HTERT RPE-1 (cell line): ENCODE measurements around the gene IL12RB1.
"Not testable (repeated sequence)": the region's sequence is repeated elsewhere in the genome, so short reads cannot be mapped to it uniquely, and the experiment has no call there.

ENCODE experiments used
- in situ Hi-C: fragments of 300-500 bp; cut with MboI; formaldehyde crosslinking; loops from 4 replicates; pipeline ENCODE4 v1.14.3; 2020; ENCODE audit warnings: low sequenced_read_pairs

The IL12RB1 gene

DNA sequence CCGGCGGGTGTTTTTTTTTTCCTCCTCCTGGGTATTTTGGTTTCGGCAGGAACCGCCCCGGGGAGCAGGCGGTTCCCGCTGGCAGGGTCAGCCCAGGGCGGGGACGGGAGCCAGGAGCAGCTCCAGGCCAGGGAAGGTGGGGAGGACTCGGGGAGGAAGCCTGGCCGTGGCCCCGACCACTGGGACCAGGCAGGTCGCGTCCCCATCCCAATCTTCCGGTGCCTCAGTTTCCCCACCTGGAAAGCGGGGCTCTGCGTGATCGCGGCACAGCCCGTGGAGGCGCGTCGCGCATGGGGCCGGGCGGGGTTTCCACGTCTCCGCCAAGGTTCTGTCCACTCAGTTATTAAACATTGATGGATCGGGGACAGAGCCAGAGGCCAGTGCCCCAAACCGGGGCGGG lies 34.8 kb downstream of the IL12RB1 start:
- in situ Hi-C loops, result no loop called here

DNA sequence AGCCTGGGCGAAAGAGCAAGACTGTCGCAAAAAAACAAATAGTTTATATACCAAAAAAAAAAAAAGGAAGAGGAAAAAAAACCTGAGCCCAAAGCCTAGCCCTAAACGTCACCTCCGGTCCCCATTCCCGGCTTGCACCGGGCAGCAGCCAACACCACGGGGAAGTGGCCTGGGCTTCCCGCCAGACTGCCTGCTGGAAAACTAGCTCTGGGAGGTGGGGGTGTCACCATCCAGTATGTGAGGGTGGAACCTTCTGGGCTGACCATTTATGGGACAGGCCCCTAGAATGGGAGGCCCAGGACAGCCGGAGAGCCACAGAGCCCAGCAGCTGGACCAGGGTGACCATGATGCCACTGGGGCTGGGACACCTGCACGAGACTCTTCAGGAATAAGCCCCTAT lies 37.3 kb downstream of the IL12RB1 start:
- in situ Hi-C loops, result no loop called here

DNA sequence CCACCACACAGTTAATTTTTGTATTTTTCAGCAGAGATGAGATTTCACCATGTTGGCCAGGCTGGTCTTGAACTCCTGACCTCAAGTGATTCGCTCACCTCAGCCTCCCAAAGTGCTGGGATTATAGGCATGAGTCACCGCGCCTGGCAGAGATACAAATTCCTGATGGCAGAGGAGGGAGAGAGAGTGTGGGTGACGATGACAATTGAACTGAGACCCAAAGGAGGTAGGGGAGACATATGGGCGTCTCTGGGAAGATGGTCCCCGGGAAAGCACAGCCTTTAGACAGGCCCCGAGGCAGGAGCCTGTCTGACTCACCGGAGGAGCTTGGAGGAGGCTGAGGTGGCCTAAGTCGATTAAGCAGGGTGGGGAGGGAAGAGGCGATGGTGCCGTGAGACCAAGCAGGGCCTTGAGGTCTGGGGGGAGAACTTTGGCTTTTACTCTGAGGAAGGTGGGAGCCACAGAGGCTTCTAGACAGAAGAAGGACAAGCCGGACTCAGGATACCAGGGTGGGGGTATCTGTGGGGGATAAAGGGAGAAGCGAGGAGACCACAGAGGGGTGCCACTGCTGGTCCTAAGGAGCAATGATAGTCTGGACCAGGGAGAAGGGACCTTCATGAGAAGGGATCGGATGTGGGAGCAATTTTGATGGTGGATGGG lies 40.5 kb downstream of the IL12RB1 start:
- in situ Hi-C loops, result no loop called here

DNA sequence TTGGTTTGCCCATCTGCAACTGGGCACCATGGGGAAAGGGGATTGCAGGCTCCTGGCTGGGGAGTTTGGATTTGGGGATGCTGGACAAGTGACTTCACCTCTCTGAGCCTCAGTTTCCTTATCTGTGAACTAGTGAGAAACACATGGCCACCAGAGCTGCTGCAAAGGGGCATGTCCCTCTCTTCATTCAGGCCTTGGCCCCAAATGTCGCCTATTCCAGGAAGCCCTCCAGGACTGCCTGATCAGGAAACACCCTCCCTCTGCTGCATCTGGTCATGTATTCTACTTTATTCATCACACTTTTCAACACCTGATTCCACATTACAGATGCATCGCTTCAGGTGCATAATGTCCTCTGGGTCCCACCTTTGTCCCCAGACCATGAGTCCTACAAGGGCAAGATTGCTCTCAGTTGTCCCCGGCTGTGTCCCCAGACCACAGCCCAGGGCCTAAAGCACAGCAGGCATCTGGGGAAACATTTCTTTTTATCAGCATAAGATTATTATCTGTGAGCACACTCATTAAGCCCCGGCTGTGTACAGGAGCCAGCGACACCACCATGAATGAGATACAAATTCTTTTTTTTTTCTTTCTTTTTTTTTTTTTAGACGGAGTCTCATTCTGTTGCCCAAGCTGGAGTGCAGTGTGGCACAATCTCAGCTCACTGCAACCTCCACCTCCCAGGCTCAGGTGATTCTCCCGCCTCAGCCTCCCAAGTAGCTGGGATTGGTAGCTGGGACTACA lies 41.3 kb downstream of the IL12RB1 start:
- in situ Hi-C loops, result no loop called here

DNA sequence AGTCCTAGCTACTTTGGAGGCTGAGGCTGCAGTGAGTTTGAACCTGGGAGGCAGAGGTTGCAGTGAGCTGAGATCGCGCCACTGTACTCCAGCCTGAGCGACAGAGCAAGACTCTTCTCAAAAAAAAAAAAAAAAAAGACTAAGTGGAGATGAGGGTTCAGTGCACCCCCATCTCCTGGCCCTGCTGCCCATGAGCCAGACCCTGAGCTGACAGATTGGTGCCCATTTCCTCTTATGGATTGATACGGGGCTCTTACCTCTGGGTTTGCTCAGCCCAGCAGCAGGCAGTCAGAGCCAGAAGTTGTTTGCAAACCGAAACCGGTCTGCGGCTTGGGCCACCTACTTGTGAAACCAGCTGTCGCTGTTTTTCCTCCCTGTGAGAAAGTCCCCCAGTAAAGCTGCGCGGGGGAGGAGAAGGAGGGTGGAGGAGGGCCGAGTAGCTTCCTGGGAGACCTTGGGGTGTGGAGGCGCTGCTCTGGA lies 41.9 kb downstream of the IL12RB1 start:
- in situ Hi-C loops, result no loop called here

DNA sequence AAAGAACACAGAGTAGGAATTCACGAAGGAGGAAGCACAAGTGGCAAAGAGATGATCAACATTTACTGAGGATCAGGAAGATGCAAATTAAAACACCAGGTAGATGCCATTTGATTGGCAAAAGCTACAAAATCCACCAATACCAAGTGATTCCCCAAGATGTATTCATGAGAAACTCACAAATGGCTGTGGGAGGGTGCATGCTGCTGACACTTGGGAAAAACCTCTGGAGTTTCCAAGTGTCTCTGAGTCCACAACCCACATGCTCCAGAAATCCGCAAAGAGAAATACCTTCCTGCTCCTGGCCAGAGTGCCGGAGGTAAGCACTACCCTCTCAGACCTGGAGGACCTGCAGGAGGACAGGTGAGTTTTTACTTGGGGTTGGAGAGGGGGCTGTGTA lies 43.1 kb downstream of the IL12RB1 start:
- in situ Hi-C loops, result no loop called here

DNA sequence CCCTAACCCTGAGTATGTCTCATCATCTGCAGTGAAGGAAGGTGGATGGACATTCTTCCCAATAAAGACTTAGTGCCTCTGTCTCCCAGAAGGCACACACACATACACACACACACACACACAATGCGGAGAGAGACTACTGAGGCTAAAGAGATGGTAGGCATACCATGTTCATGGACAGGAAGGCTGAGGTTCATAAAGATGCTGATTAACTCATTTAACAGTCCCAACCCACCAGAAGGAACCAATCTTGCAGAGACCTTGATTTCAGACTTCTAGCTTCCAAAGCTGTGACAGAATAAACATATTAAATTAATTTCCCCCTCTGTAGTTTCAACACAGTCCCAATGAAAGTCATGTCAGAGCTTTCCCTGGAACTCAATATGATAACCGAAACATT lies 45.7 kb downstream of the IL12RB1 start:
- in situ Hi-C loops, result no loop called here

DNA sequence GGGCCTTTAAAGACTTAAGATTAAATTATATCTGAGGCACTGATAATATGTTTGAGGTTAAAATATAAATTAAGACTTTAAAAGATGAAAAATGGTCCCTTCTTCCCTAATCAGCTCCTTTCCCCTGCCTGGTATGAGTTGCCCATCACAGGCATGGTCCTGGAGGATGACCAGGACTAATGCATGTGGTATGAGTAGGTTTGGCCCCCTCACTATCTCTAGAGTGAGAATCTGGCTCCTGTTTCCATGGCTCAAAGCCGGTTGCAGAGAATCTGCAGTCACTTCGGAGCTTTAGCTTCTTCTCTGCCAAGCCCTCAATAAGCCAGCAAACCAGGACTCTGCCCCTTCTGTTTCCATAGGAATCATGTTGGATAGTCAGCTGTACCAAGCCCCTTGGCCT lies 54.6 kb downstream of the IL12RB1 start:
- in situ Hi-C loops, result not testable (repeated sequence)

DNA sequence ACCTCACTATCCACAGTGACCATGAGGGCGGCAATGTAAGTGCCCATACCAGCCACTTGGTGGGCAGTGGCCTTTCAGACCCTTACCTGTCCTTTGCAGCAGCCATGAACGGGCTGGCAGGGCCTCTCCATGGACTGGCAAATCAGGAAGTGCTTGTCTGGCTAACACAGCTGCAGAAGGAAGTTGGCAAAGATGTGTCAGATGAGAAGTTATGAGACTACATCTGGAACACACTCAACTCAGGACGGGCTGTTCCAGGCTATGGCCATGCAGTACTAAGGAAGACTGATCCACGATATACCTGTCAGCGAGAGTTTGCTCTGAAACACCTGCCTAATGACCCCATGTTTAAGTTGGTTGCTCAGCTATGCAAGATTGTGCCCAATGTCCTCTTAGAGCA lies 55.3 kb downstream of the IL12RB1 start:
- in situ Hi-C loops, result not testable (repeated sequence)

DNA sequence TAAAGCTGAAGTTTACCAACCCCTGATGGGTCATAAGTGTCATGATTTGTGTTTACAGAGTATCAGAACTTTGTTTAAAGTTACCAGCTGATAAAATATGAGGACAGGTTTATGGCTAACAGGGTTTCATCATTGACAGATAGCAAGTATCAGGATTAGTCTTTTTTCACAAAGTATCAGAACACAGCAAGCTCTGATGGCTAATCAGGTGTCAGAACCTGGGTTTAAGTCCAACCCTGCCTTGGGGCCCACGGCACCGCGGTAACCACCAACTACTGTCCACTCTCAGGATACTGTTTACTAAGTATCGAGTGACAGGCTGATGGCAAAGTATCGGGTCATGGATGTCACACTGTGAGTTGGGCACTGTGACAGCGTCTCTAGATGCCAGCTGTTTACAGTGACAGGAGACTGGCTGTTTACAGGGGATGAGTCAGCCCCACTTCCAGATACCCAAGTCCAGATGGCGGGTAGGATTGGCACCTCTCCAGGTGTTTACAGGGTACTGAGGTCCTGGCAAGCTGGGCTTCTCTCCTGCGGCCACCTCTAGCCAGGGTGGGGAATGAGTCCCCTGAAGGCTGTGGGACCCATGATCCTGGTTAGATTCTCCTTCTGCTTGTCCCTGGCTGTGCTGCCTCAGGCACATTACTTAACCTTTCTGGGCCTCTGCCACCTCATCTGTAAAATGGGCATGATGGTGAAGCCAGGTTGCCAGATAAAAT lies 57.0 kb downstream of the IL12RB1 start:
- in situ Hi-C loops, result no loop called here

DNA sequence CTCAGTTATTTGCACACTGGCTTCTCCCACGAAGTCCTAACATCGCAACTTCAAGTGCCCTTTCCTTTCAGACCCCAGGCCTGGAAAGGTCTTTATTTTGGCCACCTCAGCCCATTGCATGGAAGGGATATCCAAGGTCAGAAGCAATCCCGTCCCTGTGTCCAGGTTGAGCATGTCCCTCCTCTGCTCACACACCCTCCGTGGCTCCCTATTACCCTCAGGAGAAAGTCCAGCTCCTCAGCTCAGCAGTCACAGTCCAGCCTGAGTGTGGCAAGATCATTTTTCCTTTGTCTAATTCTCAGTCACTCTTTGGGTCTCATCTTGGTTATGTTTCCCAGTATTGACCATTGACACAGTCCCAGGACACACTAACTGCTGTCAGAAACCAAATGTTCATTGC lies 59.6 kb downstream of the IL12RB1 start:
- in situ Hi-C loops, result no loop called here

DNA sequence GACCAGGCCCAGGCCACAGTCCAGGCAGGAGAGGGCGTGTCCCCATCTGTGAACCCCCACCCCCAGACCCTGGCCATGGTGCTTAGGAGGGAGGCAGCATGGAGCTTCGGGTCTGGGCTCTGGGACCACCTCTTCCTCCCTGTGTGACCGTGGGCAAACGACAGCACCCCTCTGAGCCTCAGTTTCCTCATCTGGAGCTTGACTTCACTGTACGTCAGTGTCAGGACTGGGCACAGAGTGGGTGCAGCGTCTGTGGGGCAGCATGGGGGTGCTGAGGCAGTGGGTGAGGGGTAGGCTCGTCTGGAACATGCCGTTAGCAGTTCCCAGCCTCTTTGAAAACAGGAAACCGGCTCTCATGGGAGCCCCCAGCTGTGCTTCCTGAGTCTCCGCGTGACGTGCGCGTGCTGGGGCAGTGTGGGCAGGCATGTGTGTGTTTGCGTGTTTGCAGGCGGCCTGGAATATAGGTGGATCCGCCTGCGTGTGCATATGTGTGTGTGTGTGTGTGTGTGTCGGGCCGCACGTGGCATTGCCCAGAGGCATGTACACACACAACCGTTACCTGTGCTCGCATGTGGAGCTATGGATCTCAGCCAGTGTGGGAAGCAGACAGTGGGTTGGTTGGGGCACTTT lies 63.0 kb downstream of the IL12RB1 start:
- in situ Hi-C loops, result no loop called here

DNA sequence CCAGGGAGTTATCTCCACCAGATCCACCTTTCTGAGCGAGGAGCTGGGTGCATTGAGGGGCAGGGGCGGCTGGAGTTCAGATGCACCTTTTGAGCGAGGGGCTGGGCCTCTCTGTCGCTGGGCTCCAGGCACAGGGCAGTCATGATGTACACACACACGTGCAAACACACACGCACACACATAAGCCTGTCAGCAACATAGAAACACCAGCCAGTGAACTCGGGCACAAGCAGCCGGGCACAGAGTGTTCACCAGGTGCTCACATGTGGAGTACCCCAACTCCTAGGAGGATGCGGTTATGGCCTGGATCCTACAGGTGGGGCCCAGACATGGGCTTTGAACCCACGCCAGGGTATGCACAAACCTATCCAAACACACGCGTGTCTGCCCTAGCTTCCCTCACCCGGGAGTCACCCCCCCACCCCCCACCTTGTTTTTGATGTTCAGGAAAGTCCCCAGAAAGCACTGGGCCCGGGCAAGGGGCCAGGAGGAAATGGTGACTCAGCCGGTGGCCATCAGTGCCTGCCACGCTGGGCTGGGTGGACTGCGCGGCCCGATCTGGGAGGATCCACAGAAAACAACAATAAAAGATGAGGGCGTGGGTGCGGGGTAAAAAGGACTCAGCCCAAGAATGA lies 65.5 kb downstream of the IL12RB1 start:
- in situ Hi-C loops, result no loop called here

DNA sequence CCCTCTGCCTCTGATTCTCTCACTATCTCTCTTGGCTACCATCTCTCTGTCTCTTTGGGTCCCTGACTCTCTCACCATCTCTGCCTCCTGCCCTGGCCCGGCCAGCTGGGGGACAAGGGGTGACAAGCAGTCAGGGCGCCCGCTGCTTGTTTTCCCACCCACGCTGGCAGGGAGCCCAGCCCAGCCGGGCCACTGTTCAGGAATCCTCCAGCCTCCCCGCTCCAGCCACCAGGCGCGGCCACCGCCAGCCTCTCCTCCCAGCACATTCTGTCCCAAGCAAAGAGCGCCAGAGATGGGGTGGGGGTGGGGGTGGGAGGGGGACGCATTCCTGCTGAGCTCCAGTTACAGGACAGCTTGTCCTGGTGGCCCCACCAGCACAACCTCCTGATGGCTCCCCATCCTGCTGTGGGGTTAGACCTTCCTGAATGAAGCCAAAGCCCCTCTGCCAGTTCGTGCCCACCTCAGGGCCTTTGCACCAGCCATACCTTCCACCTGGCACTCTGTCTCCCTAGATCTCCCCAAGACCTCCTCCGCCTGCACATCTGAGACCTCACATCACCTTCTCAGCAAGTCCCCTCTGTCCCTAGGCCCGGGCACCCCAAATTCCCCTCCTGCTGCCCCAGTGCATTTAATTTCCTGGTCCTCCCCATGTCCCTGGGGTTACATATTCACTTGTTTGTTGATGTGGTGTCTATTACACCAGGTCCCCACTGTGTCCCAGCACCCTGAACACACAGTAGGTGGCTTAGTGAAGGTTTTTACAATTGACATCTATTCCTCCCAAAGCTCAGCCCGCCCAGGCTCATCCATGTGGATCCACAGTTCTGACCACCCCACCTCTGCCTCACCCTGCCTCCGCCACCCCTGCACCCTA lies 66.3 kb downstream of the IL12RB1 start:
- in situ Hi-C loops, result no loop called here

DNA sequence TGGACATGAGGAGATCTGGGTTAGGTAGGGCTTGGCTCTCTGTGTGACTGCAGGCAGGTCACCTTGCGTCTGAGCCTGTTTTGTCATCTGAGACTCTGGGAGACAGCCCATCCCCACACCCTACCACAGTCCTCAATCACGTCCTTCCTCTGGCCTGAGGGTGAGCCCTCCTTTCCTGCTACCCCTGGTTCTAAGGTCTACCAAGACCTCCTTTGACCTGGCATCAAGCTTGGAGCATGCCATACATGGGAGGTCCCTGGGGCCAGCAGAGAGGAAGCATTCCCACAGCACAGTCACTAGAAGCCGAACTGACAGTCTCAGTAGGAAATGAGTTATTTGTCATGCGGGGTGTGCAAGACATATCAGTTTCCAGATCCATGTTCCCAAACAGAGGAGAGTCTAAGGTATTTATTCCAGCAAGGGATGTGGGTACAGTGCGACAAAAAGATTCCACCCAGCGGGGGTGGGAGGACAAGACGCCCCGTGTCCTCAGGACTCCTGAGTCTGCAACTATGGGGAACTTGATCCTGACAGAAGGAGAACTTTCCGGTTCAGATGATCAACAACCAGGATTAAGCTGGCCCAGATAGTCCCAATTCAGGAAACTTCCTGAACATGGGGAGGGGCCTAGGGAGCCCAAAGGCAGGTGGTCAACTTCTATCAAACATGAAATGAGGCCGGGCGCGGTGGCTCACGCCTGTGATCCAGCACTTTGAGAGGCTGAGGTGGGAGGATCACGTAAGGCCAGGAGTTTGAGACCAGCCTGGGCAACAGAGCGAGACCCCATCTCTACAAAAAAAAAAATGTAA lies 69.3 kb downstream of the IL12RB1 start:
- in situ Hi-C loops, result no loop called here

DNA sequence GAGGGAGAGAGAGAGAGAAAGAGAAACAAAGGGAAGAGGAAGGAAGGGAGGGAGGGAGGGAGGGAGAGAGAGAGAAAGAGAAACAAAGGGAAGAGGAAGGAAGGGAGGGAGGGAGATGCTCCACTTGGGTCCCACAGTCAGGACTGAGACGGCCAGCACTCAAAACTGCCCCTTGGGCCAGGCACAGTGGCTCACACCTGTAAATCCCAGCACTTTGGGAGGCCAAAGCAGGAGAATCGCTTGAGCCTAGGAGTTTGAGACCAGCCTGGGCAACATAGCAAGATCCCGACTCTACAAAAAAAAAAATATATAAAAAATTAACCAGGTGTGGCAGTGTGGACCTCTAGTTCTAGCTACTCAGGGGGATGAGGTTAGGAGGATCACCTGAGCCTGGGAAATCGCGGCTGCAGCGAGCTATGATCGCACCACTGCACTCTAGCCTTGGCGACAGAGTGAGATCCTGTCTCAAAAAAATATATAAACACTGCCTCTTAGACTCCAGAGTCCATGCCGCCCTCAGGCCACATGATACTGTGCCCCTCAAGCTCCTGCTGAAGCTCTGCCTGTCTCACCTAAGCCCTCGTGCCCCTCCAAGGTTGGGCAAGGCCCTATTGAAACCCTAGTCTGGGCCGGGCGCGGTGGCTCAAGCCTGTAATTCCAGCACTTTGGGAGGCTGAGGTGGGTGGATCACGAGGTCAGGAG lies 70.4 kb downstream of the IL12RB1 start:
- in situ Hi-C loops, result no loop called here

DNA sequence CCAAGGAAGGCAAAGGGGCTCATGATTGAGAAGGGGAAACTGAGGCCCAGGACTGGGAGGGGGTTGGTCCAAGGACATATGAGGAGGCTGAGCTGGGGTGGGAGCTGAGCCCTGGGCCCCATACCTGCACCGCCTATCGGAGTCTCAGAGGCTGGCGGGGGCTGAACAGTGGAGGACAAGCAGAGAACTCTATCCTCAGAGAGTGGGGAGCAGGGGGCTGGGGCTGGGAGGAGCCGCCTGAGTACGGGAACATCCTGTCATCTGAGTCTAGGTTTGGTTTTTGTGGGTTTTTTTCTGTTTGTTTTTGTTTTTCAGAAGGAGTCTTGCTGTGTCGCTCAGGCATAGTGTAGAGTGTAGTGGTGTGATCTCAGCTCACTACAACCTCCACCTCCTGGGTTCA lies 72.5 kb downstream of the IL12RB1 start:
- in situ Hi-C loops, result no loop called here

DNA sequence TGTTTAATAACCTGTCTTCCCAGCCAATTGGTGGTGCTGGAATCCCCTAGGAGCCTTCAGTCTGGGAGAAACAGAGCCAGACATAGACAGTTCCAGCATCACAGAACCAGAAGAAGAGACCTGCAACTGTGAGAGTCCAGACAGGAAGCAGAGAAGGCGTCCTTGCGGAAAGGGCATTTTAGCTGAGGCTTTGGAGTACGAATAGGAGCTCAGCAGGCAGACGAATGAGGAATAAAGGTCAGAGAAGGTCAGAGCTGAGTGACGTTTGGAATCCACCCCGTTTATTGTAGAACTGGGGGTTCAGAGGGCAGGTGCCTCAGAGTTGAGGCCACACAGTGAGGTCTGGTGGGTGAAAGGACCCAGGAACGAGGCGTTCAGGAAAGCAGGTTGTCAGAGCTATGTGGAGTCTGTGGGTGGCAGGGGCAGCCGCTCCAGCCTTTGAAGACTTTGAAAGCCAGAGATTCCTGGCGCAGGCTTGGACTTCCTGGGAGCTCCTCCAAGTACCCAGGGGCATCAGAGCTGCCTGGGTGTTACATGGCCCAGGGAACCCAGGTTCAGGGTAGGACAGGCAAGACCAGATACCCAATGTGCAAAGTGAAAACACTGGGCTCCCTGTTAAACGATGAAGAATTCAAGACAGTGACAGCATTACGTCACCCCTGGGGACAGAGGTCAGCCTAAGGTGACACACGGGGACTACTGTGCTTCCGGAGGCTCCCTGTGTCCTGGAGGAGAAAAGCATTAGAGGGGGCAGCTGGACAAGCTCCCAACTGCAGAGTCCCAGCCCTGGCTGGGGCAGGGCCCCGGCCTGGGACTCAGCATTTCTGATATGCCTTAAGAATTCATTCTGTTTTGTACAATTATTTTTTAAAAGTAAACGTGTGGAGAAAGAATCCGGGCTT lies 73.3 kb downstream of the IL12RB1 start:
- in situ Hi-C loops, result no loop called here
